ENCODE measurements around the gene RGS6.

RGS6 gene

DNA sequence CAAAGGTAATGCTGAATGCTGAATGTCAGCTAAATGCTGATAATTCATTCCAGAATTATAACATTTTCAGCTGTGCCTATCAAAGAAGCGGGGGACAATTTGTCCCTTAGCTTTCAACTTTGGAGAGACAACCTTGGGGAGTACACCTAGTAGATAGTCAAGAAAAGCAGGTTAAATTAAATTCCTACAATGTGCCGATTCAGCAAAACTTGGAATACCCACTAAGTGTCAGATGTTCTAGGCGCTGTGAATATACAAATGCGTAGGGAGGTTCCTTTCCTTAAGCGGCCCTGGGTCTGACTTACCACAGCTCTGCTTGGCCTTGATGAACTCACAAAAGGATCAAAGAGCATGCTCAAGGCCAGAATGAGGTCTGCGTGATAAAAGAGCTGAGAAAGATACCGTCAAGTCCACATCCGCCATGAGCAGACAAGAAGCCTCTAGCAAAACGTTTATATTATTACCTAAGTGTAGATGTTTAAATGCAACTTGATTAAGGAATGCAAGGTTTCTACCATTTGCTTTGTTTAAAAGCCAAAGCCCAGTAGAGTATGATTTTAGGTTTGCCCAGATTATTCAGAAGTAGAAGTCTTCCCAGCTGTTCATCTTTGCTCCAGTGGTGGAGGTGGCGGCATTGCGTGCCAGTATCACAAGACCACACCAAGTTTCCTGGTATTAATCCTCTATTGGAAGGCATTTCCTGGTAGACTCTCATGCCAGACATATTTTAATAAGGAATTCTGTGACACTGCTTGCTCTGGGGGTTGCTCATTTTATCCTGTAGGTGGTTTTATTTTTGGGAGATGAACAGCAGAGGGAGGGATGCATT is 593.1 kb downstream of the RGS6 start:
- DNase-seq (ENCODE audit: low read depth) = no peak
- H3K4me3 ChIP-seq (ENCODE audit: low read depth, low read length) = no peak overlapping the region
- TF ChIP-seq, protein P1, sequence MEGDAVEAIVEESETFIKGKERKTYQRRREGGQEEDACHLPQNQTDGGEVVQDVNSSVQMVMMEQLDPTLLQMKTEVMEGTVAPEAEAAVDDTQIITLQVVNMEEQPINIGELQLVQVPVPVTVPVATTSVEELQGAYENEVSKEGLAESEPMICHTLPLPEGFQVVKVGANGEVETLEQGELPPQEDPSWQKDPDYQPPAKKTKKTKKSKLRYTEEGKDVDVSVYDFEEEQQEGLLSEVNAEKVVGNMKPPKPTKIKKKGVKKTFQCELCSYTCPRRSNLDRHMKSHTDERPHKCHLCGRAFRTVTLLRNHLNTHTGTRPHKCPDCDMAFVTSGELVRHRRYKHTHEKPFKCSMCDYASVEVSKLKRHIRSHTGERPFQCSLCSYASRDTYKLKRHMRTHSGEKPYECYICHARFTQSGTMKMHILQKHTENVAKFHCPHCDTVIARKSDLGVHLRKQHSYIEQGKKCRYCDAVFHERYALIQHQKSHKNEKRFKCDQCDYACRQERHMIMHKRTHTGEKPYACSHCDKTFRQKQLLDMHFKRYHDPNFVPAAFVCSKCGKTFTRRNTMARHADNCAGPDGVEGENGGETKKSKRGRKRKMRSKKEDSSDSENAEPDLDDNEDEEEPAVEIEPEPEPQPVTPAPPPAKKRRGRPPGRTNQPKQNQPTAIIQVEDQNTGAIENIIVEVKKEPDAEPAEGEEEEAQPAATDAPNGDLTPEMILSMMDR (IDR thresholded peaks at IDR 0.05; ENCODE audit: low read depth, low read length, missing control alignments) = no peak

DNA sequence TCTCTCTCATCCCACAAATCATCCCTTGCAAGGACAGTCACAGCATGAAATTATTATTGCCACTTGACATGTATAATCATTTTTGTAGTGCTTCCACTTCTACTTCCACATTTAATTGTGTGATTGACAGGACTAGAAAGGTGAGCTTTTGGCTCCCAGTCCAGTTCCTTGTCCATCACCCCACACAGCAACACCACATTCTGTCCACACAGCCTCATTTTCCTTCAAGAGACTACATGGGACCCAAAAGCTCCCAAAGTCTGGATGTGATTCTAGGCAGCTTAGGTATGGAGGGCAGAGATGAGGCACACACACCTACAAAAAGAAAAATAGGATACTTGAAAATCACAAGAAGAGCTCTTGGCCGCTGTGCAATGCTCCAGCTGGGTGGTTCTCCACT is 595.4 kb downstream of the RGS6 start:
- DNase-seq (ENCODE audit: low read depth) = no peak
- TF ChIP-seq, protein P1 (IDR thresholded peaks at IDR 0.05; ENCODE audit: low read depth, low read length, missing control alignments) = no peak
- H3K4me3 ChIP-seq (ENCODE audit: low read depth, low read length) = no peak overlapping the region

DNA sequence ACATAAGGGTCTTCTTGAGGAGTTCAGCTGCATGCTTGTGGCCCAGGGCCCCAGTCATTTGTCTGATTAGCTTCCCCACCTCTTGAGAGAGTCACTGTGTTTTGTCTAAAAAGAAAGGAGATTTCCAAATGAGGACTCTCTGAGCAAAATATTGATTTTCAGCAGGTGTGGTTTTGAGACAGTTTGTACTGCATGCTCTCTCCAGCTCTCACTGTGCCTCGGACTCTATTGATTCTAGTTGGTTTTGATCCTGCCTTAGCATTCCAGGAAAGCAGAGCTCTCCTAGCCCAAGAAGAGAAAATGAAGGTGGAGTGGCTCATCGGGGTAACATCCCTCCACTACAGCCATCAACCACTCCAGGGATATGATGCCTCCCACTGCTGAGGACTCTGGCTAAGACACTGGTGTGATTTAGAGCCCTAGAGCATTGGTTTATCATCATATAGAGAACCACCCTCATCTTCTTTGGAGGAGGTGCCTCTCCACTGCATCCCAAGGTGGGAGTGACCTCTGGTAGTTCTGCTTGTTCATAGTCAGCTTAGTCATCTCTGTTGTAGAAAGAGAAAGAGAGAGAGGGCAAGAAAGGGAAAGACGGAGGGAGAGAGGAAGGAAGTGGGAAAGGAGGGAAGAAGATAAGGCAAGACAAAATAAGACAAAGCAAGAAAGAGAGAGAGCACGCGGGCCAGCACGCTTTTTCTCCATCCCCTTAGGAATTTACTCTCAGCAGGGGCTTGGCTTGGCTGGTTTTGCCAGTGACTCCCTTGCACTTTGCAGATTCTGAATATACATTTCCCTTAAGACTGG is 596.0 kb downstream of the RGS6 start:
- TF ChIP-seq, protein P1 (IDR thresholded peaks at IDR 0.05; ENCODE audit: low read depth, low read length, missing control alignments) = no peak
- no peak overlapping the region for H3K4me3 ChIP-seq (ENCODE audit: low read depth, low read length)
- no peak for DNase-seq (ENCODE audit: low read depth)

DNA sequence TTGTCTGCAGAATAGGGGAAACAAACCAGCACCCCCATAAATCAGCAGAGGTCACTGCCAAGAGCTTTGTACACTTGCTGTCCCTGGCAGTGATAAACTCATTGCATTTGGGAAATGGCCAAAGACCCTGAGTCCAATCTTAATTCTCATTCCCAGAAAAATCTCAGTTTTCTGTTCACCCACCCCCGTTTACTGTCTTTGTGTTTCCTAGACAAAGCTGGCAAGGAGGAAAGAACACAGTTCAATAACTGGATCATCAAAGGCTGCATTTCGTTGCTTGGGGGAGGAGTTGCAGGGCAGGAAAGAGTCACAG is 596.6 kb downstream of the RGS6 start:
- no peak for DNase-seq (ENCODE audit: low read depth)
- TF ChIP-seq, protein P1 (IDR thresholded peaks at IDR 0.05; ENCODE audit: low read depth, low read length, missing control alignments) = no peak
- no peak overlapping the region for H3K4me3 ChIP-seq (ENCODE audit: low read depth, low read length)

DNA sequence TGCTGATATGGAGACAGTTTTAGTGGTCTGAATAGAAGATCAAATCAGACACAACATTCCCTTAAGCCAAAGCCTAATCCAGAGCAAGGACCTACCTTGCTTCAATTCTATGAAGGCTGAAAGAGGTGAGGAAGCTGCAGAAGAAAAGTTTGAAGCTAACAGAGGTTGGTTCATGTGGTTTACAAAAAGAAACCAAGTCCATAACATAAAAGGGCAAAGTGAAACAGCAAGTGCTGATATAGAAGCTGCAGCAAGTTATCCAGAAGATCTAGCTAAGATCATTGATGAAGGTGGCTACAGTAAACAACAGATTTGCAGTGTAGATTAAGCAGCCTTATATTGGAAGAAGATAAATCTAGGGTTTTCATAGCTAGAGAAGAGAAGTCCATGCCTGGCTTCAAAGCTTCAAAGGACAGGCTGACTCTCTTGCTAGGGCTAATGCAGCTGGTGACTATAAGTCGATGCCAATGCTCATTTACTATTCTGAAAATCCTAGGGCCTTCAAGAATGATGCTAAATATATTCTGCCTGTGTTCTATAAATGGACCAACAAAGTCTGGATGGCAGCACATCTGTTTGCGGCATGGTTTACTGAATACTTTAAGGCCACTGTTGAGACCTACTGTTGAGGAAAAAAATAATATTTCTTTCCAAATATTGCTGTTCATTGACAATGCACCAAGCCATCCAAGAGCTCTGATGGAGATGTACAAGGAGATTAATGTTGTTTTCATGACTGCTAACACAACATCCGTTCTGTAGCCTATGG is 600.6 kb downstream of the RGS6 start:
- no peak overlapping the region for H3K4me3 ChIP-seq (ENCODE audit: low read depth, low read length)
- TF ChIP-seq, protein P1 (IDR thresholded peaks at IDR 0.05; ENCODE audit: low read depth, low read length, missing control alignments) = no peak
- no peak for DNase-seq (ENCODE audit: low read depth)

DNA sequence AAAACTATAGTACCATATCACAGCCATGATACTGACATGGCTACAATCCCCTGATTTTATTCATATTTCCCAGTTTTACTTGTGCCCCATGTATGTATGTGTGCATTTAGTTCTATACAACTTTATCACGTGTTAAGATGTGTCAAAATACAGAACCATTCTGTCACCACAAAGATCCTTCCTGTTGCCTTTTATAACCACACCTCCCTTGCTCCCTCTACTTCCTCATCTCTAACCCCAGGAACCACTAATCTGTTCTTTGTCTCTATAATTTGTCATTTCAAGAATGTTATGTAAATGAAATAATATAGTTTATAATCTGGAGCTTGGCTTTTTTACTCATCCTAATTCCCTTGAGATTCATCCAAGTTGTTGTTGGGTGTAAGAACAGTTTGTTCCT is 603.3 kb downstream of the RGS6 start:
- TF ChIP-seq, protein P1 (IDR thresholded peaks at IDR 0.05; ENCODE audit: low read depth, low read length, missing control alignments) = no peak
- H3K4me3 ChIP-seq (ENCODE audit: low read depth, low read length) = no peak overlapping the region
- DNase-seq (ENCODE audit: low read depth) = peak; percentile 56

Measured in GM12864 (cell line).